Caco-2 (cell line): ENCODE measurements around the gene CRACR2B. TPM values are rescaled to one million over a fixed set of nuclear protein-coding genes. Genes with fewer than 3 reads are reported as not detected.

Experiments used
- BruUV-seq: library from RNA; stranded (reverse); fragments of 400-500 nt; replicated peaks from 2 replicates; lab custom pipeline; 2021; lab: Mats Ljungman, UMichigan
- CTCF ChIA-PET: fragments of 300-600 bp; sonication (Branson Sonifier 250); formaldehyde crosslinking; loops from one replicate; lab custom pipeline; 2022; ENCODE audit warnings: antibody characterized with exemption; lab: Charles Lee
- POLR2A ChIA-PET: fragments of 300-600 bp; sonication (Branson Sonifier 250); formaldehyde crosslinking; loops from one replicate; lab custom pipeline; 2022; ENCODE audit warnings: antibody characterized with exemption; lab: Charles Lee
- DNase-seq, 2 experiments: peaks; one replicate each; pipeline versions ENCODE4 v3.0.0 to v3.0.0-alpha.2; 2020 to 2022
- H3K27me3 ChIP-seq: replicated peaks from 2 replicates; pipeline ENCODE4 v1.6.0; 2011; ENCODE audit warnings: low read length; ENCODE audit not compliant: control insufficient read depth, insufficient read depth
- H3K36me3 ChIP-seq: 2 replicates; pipeline ENCODE4 v1.5.1; 2011; ENCODE audit warnings: low read length; ENCODE audit not compliant: control insufficient read depth, insufficient read depth
- H3K4me1 ChIP-seq: fragments of 250-450 bp; sonication (Bioruptor Pico); 2 replicates; pipeline ENCODE4 v1.5.1; 2020; ENCODE audit warnings: mild to moderate bottlenecking
- H3K4me3 ChIP-seq: 2 replicates; pipeline ENCODE4 v1.5.1; 2011; ENCODE audit warnings: low read depth, mild to moderate bottlenecking, control low read depth, low read length
- H3K9me3 ChIP-seq: fragments of 250-450 bp; sonication (Bioruptor Pico); 2 replicates; pipeline ENCODE4 v1.5.1; 2020; ENCODE audit warnings: mild to moderate bottlenecking, moderate library complexity
- H3K27ac Mint-ChIP-seq: one replicate; pipeline ENCODE4 v1.8.0; 2022; ENCODE audit warnings: mixed read lengths; ENCODE audit not compliant: unreplicated experiment
- H3K27me3 Mint-ChIP-seq: one replicate; pipeline ENCODE4 v1.8.0; 2022; ENCODE audit warnings: mixed read lengths; ENCODE audit not compliant: insufficient read depth, unreplicated experiment
- H3K36me3 Mint-ChIP-seq: one replicate; pipeline ENCODE4 v1.8.0; 2022; ENCODE audit warnings: mild to moderate bottlenecking, mixed read lengths; ENCODE audit not compliant: insufficient read depth, unreplicated experiment
- H3K4me1 Mint-ChIP-seq: one replicate; pipeline ENCODE4 v1.8.0; 2022; ENCODE audit warnings: low read depth, mixed read lengths; ENCODE audit not compliant: unreplicated experiment
- H3K4me3 Mint-ChIP-seq: one replicate; pipeline ENCODE4 v1.8.0; 2022; ENCODE audit warnings: mild to moderate bottlenecking, moderate library complexity, mixed read lengths; ENCODE audit not compliant: unreplicated experiment
- H3K9me3 Mint-ChIP-seq: one replicate; pipeline ENCODE4 v1.8.0; 2022; ENCODE audit warnings: mixed read lengths; ENCODE audit not compliant: unreplicated experiment
- intact Hi-C: fragments of 100-400 bp; cut with micrococcal nuclease; formaldehyde crosslinking; loops from one replicate; pipeline ENCODE4 v1.10.0; 2022; ENCODE audit not compliant: unreplicated experiment
- total RNA-seq: library from RNA; stranded (reverse); gene quantifications from 2 replicates; pipeline ENCODE4 v1.2.3, GENCODE V29; 2022
- TF ChIP-seq, protein P1 (sequence below), 2 experiments: fragments of 200-600 bp in 1 of 2; IDR thresholded peaks; 1 replicate in 1 of 2; 2 replicates in 1 of 2; pipeline versions ENCODE4 v1.5.1 to v1.8.0; 2011 to 2022; ENCODE audit warnings: antibody characterized with exemption in 1 of 2, control low read depth in 1 of 2, inconsistent platforms in 1 of 2, low read depth in 1 of 2, low read length in 1 of 2, mild to moderate bottlenecking in 1 of 2, moderate library complexity in 1 of 2; ENCODE audit not compliant: insufficient read depth in 1 of 2, severe bottlenecking in 1 of 2, unreplicated experiment in 1 of 2

The CRACR2B gene
- total RNA-seq, 1 experiment from 2014 or later = 15.4 TPM

DNA sequence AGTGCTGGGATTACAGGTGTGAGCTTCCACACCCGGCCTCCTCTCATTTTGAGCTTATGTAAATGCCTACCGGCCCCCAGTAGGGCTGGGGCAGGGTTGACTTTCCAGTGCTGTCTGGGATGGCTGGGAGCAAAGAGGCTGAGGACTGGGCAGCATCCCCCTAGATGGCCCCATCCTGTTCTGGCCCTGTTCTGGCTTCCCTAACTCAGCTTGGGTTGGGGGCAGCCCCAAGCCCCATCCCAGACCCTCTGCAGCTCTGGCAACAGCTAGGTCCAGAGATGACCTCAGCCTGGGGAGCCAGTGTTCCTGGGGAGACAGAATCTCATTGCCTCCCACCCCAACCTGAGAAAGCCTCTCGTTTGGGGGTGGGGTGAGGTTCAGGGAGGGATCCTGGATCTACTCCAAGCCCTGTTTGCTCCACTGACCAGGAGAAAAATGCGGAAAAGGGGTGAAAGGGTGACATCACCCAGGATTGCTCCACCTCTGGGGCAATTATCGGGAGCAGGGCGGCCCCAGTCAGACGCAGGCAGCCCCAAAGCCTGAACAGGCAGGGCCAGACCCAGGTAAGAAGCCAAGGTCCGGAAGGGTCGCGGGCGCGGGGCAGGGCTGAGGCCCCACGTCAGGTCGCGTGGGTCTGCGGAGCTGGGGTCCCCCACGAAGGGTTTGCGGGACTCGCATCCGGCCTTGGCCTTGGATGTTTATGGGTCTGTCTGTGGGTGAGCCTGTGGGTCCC, 9.2 kb upstream of the CRACR2B start, which contains the start of gene PNPLA2:
PNPLA2 (plus strand) TSS at position 519 of the 733 bp plus-strand sequence. CDS start 805 bp downstream, outside the sequence.
- TSS peak; percentile 35 for BruUV-seq
- intact Hi-C loops = loop anchor here (1.0 kb wide), 1 partner anchor 9 kb away; the partner anchor contains the start of gene CRACR2B
- Histone ChIP-seq H3K9me3 (no peaks in the 10 kb centered on the region), H3K36me3 (peaks cover 2% of the 10 kb centered on the region; the same call in 1 of the 2 replicates), H3K4me3 (peak within 1 kb of the TSS; percentile 86), H3K4me1 (peaks cover 21% of the 10 kb centered on the region), H3K27me3 (no peaks in the 10 kb centered on the region)
- Mint-ChIP-seq H3K36me3 (peaks cover 68% of the 10 kb centered on the region), H3K4me1 (no peaks in the 10 kb centered on the region), H3K4me3 (peak within 1 kb of the TSS; percentile 76), H3K9me3 (no peaks in the 10 kb centered on the region), H3K27ac (peak within 1 kb of the TSS; percentile 66), H3K27me3 (no peaks in the 10 kb centered on the region)
- ChIA-PET POLR2A (interaction anchor here (0.6 to 2.5 kb wide), 20 partner anchors 9 to 273 kb away, joined by 3 to 35 read pairs (median 5); partner anchors contain the start of genes CD151, CHID1, CRACR2B and GATD1), CTCF (interaction anchor here (0.6 to 1.8 kb wide), 6 partner anchors 9 to 96 kb away, joined by 3 to 10 read pairs (median 3); partner anchors contain the start of genes CRACR2B, POLR2L and TSPAN4)
- peak; percentile 72 to 77 for DNase-seq
- TF ChIP-seq, protein P1, sequence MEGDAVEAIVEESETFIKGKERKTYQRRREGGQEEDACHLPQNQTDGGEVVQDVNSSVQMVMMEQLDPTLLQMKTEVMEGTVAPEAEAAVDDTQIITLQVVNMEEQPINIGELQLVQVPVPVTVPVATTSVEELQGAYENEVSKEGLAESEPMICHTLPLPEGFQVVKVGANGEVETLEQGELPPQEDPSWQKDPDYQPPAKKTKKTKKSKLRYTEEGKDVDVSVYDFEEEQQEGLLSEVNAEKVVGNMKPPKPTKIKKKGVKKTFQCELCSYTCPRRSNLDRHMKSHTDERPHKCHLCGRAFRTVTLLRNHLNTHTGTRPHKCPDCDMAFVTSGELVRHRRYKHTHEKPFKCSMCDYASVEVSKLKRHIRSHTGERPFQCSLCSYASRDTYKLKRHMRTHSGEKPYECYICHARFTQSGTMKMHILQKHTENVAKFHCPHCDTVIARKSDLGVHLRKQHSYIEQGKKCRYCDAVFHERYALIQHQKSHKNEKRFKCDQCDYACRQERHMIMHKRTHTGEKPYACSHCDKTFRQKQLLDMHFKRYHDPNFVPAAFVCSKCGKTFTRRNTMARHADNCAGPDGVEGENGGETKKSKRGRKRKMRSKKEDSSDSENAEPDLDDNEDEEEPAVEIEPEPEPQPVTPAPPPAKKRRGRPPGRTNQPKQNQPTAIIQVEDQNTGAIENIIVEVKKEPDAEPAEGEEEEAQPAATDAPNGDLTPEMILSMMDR (IDR thresholded peaks at IDR 0.05; ENCODE audit: insufficient read depth in 1 of 2, low read depth in 1 of 2, low read length in 1 of 2, severe bottlenecking in 1 of 2, unreplicated experiment in 1 of 2) = peak in 1 of 2 experiments; percentile 17

DNA sequence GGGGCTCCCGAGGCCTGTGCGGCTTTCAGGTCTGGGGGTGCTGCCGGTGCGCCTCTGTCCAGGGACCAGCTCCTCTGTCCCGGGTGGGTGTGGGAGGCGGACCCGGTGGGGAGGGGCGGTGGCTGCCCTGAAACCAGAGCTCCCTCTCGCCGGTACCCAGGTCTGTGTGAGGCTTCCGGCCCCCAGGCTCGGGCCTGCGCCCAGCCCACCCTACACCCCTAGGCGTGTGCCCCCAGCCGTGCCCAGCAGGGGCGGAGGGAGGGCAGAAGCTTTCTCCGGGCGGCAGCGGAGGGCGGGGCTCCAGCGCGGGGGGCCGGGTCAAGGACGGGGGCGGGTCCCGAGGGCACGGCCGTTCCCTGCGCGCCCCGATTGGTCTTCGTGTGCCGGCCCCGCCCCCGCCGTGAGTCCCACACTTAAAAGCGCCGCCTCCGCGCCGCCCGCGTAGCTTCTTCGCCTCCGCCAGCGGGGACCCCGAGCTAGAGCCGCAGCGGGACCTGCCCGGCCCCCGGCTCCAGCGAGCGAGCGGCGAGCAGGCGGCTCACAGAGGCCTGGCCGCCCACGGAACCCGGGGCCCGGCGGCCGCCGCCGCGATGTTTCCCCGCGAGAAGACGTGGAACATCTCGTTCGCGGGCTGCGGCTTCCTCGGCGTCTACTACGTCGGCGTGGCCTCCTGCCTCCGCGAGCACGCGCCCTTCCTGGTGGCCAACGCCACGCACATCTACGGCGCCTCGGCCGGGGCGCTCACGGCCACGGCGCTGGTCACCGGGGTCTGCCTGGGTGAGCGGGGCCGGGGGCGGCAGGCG, 8.4 kb upstream of the CRACR2B start:
- peak; percentile 92 to 95 for DNase-seq

More for the DNA sequence above, 8.4 kb upstream of the CRACR2B start:
- peak overlapping the region; percentile 66 for H3K27ac Mint-ChIP-seq
- TF ChIP-seq, protein P1 (IDR thresholded peaks at IDR 0.05; ENCODE audit: insufficient read depth in 1 of 2, low read depth in 1 of 2, low read length in 1 of 2, severe bottlenecking in 1 of 2, unreplicated experiment in 1 of 2) = peak; percentile 8 to 23
- Histone ChIP-seq H3K9me3 (no peaks in the 10 kb centered on the region), H3K27me3 (no peaks in the 10 kb centered on the region), H3K36me3 (peaks cover 2% of the 10 kb centered on the region; the same call in 1 of the 2 replicates), H3K4me1 (peaks cover 21% of the 10 kb centered on the region), H3K4me3 (peak overlapping the region; percentile 86)
- peak overlapping the region; percentile 76 for H3K4me3 Mint-ChIP-seq
- no peaks in the 10 kb centered on the region for H3K27me3 Mint-ChIP-seq
- ChIA-PET CTCF (interaction anchor here (0.6 to 1.8 kb wide), 7 partner anchors 12 to 1319 kb away, joined by 3 to 10 read pairs (median 3); partner anchors contain the start of genes POLR2L and TSPAN4), POLR2A (interaction anchor here (0.6 to 2.5 kb wide), 22 partner anchors 8 to 273 kb away, joined by 3 to 35 read pairs (median 4); partner anchors contain the start of genes CD151, CHID1, CRACR2B and GATD1)
- intact Hi-C loops = loop anchor here (1.0 kb wide), 1 partner anchor 8 kb away; the partner anchor contains the start of gene CRACR2B
- H3K9me3 Mint-ChIP-seq = no peaks in the 10 kb centered on the region
- no TSS peak for BruUV-seq
- H3K36me3 Mint-ChIP-seq = peaks cover 61% of the 10 kb centered on the region
- H3K4me1 Mint-ChIP-seq = no peaks in the 10 kb centered on the region
